ENCODE results near the gene KCNK4. TPM values are rescaled to one million over a fixed set of nuclear protein-coding genes. Genes with fewer than 3 reads are reported as not detected.

The KCNK4 gene
- total and polyA plus RNA-seq, 2 of the 13 experiments (the other 11 are each of a cell fraction or from before 2014, with no cell fraction given) = not detected

GRCh38 chr11:64305691-64306562 is 14.8 kb downstream of the KCNK4 start (continued):
- TF ChIP-seq ZBED4 (CRISPR knock-in tag; IDR thresholded peaks at IDR 0.05; ENCODE audit: borderline replicate concordance) = peak; percentile 41; the same call in 1 of the 2 replicates
- TF ChIP-seq NONO (IDR thresholded peaks at IDR 0.05) = no peak
- peak; percentile 85 for TF ChIP-seq NONO (CRISPR knock-in tag; conservative IDR thresholded peaks at IDR 0.05)
- no peak for TF ChIP-seq LCORL (IDR thresholded peaks at IDR 0.05)
- TF ChIP-seq LCORL (CRISPR knock-in tag; IDR thresholded peaks at IDR 0.05) = peak; percentile 75
- TF ChIP-seq HOXD1 (CRISPR knock-in tag; IDR thresholded peaks at IDR 0.05) = 0 out of 2 replicates have a peak, but pooled peaks have one; percentile 40
- TF ChIP-seq RELA (CRISPR knock-in tag; IDR thresholded peaks at IDR 0.05) = no peak
- TF ChIP-seq SRF (IDR thresholded peaks at IDR 0.05; ENCODE audit: low read depth, low read length) = no peak
- TF ChIP-seq NR3C1 (CRISPR knock-in tag; IDR thresholded peaks at IDR 0.05) = no peak
- no peak for TF ChIP-seq CEBPG (CRISPR knock-in tag; IDR thresholded peaks at IDR 0.05)
- no peak for TF ChIP-seq AKNA (CRISPR knock-in tag; IDR thresholded peaks at IDR 0.05; ENCODE audit: borderline replicate concordance)
- no peak for TF ChIP-seq ZNF737 (CRISPR knock-in tag; IDR thresholded peaks at IDR 0.05; ENCODE audit: borderline replicate concordance)
- peak; percentile 44; the same call in 1 of the 2 replicates for TF ChIP-seq ZNF512B (CRISPR knock-in tag; IDR thresholded peaks at IDR 0.05; ENCODE audit: borderline replicate concordance)
- no peak for TF ChIP-seq ZNF20 (CRISPR knock-in tag; IDR thresholded peaks at IDR 0.05)
- TF ChIP-seq HES4 (CRISPR knock-in tag; IDR thresholded peaks at IDR 0.05; ENCODE audit: borderline replicate concordance) = peak; percentile 59
- TF ChIP-seq ARNTL (CRISPR knock-in tag; IDR thresholded peaks at IDR 0.05) = no peak
- no peak for TF ChIP-seq MATR3 (CRISPR knock-in tag; IDR thresholded peaks at IDR 0.05)
- peak; percentile 42 for TF ChIP-seq PHF5A (CRISPR knock-in tag; IDR thresholded peaks at IDR 0.05; ENCODE audit: low read depth, unreplicated experiment)
- peak; percentile 38; the same call in 1 of the 2 replicates for TF ChIP-seq ZNF547 (CRISPR knock-in tag; IDR thresholded peaks at IDR 0.05)

Data from HepG2 (cell line).